MM.1S (cell line): Measurements from ENCODE around the gene ADAM19.
A peak's percentile ranks its signal among the peaks of the same experiment; 100 is the strongest.

ENCODE experiments used
- DNase-seq: peaks from one replicate; pipeline ENCODE4 v3.0.0-alpha.2; 2015
- H2AFZ ChIP-seq: fragments of 300-600 bp; sonication (generic); 2 replicates; pipeline ENCODE4 v1.6.0; 2016; ENCODE audit warnings: antibody characterized with exemption, low read length
- H3F3A ChIP-seq: fragments of 300-600 bp; sonication (generic); 2 replicates; pipeline ENCODE4 v1.6.1; 2016; ENCODE audit warnings: mild to moderate bottlenecking, antibody characterized with exemption, low read length, moderate library complexity, mixed read lengths; ENCODE audit not compliant: insufficient read depth
- H3K27ac ChIP-seq: fragments of 300-600 bp; sonication (generic); 2 replicates; pipeline ENCODE4 v1.5.1; 2016; ENCODE audit warnings: mild to moderate bottlenecking, low read length
- H3K27me3 ChIP-seq: fragments of 300-600 bp; sonication (generic); replicated peaks from 2 replicates; pipeline ENCODE4 v1.6.0; 2016; ENCODE audit warnings: low read length; ENCODE audit not compliant: insufficient read depth
- H3K36me3 ChIP-seq: fragments of 300-600 bp; sonication (generic); replicated peaks from 2 replicates; pipeline ENCODE4 v1.6.1; 2016; ENCODE audit warnings: mild to moderate bottlenecking, low read length, mixed read lengths; ENCODE audit not compliant: insufficient read depth
- H3K4me1 ChIP-seq: fragments of 300-600 bp; sonication (generic); 2 replicates; pipeline ENCODE4 v1.6.1; 2016; ENCODE audit warnings: low read length, mixed read lengths
- H3K4me2 ChIP-seq: fragments of 300-600 bp; sonication (generic); 2 replicates; pipeline ENCODE4 v1.6.0; 2016; ENCODE audit warnings: low read depth, low read length
- H3K4me3 ChIP-seq: fragments of 300-600 bp; sonication (generic); 2 replicates; pipeline ENCODE4 v1.5.1; 2016; ENCODE audit warnings: low read length, mixed read lengths
- H3K79me2 ChIP-seq: fragments of 300-600 bp; sonication (generic); 2 replicates; pipeline ENCODE4 v1.6.1; 2016; ENCODE audit warnings: mixed run types, low read length, mixed read lengths
- H3K9ac ChIP-seq: fragments of 300-600 bp; sonication (generic); 2 replicates; pipeline ENCODE4 v1.6.1; 2016; ENCODE audit warnings: low read length, mixed read lengths
- H3K9me2 ChIP-seq: fragments of 300-600 bp; sonication (generic); replicated peaks from 2 replicates; pipeline ENCODE4 v1.6.1; 2016; ENCODE audit warnings: mild to moderate bottlenecking, low read length, mixed read lengths; ENCODE audit not compliant: insufficient read depth
- H3K9me3 ChIP-seq: fragments of 300-600 bp; sonication (generic); replicated peaks from 2 replicates; pipeline ENCODE4 v1.6.1; 2016; ENCODE audit warnings: mild to moderate bottlenecking, low read length, mixed read lengths; ENCODE audit not compliant: insufficient read depth
- H4K20me1 ChIP-seq: fragments of 300-600 bp; sonication (generic); 2 replicates; pipeline ENCODE4 v1.6.1; 2016; ENCODE audit warnings: mild to moderate bottlenecking, low read length, moderate library complexity, mixed read lengths; ENCODE audit not compliant: insufficient read depth
- CTCF ChIP-seq: fragments of 300-600 bp; sonication (generic); IDR thresholded peaks from 2 replicates; pipeline ENCODE4 v1.5.1; 2016; ENCODE audit warnings: antibody characterized with exemption, low read length, mixed read lengths
- EZH2 ChIP-seq: fragments of 300-600 bp; sonication (generic); optimal IDR thresholded peaks from 2 replicates; pipeline ENCODE3; 2017; ENCODE audit warnings: low read depth, mild to moderate bottlenecking, antibody characterized with exemption, low read length, mixed read lengths
- EZH2phosphoT487 ChIP-seq: fragments of 300-600 bp; sonication (generic); IDR thresholded peaks from 2 replicates; pipeline ENCODE4 v1.6.1; 2018; ENCODE audit warnings: antibody characterized with exemption, low read length

The ADAM19 gene, protein sequence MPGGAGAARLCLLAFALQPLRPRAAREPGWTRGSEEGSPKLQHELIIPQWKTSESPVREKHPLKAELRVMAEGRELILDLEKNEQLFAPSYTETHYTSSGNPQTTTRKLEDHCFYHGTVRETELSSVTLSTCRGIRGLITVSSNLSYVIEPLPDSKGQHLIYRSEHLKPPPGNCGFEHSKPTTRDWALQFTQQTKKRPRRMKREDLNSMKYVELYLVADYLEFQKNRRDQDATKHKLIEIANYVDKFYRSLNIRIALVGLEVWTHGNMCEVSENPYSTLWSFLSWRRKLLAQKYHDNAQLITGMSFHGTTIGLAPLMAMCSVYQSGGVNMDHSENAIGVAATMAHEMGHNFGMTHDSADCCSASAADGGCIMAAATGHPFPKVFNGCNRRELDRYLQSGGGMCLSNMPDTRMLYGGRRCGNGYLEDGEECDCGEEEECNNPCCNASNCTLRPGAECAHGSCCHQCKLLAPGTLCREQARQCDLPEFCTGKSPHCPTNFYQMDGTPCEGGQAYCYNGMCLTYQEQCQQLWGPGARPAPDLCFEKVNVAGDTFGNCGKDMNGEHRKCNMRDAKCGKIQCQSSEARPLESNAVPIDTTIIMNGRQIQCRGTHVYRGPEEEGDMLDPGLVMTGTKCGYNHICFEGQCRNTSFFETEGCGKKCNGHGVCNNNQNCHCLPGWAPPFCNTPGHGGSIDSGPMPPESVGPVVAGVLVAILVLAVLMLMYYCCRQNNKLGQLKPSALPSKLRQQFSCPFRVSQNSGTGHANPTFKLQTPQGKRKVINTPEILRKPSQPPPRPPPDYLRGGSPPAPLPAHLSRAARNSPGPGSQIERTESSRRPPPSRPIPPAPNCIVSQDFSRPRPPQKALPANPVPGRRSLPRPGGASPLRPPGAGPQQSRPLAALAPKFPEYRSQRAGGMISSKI

GRCh38 chr5:157575381-157576020, at the start of gene ADAM19:
ADAM19 (minus strand) TSS chr5:157575775; CDS start chr5:157575696, 79 bp downstream.
- Histone ChIP-seq H3K9ac (no peak within 1 kb of the TSS; the same call in 1 of the 2 replicates), H4K20me1 (no peaks in the 10 kb centered on the region), H3K79me2 (no peaks in the 10 kb centered on the region), H3K4me1 (peaks cover 24% of the 10 kb centered on the region), H3K36me3 (no peaks in the 10 kb centered on the region), H2AFZ (peak within 1 kb of the TSS; percentile 82), H3K9me2 (no peaks in the 10 kb centered on the region), H3K27me3 (peaks cover 10% of the 10 kb centered on the region), H3F3A (0 out of 2 replicates have a peak, but pooled peaks cover 9% of the 10 kb centered on the region), H3K9me3 (no peaks in the 10 kb centered on the region), H3K4me3 (peak within 1 kb of the TSS; percentile 58), H3K27ac (no peak within 1 kb of the TSS), H3K4me2 (peak within 1 kb of the TSS; percentile 99)
- TF ChIP-seq EZH2 (no peak), CTCF (no peak), EZH2phosphoT487 (no peak)
- no peak for DNase-seq

DNA sequence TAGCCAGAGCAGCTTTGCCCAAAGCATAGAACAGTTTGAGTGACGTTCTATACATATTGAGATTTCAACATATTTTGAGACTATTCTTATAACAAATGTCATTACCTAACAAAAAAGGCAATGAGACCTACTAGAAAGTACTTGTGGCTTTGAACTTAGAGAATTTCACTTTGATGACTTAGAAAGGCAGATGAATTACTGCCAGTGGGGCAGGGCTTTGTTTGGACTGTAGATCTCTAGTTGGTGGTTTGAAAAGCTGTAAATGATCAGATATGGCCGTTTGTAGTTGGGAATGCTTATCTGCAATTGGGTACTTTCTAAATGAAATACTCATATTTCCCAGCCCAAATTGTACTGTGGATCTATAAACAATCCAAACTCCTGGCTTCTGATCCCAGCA, 48.6 kb upstream of the ADAM19 start:
- Histone ChIP-seq H3K27me3 (no peaks in the 10 kb centered on the region), H3K9me2 (no peaks in the 10 kb centered on the region), H3K9me3 (no peaks in the 10 kb centered on the region)

GRCh38 chr5:157620776-157621175, 45.2 kb upstream of the ADAM19 start:
- no peaks in the 10 kb centered on the region for H3K9me2 ChIP-seq

More for the DNA sequence above, 48.6 kb upstream of the ADAM19 start:
- H3F3A ChIP-seq: no peaks in the 10 kb centered on the region
- no peak overlapping the region for H3K9ac ChIP-seq
- no peaks in the 10 kb centered on the region for H4K20me1 ChIP-seq
- H2AFZ ChIP-seq: no peak overlapping the region
- H3K36me3 ChIP-seq: no peaks in the 10 kb centered on the region
- no peak for TF ChIP-seq EZH2phosphoT487
- TF ChIP-seq EZH2: no peak
- TF ChIP-seq CTCF: no peak
- DNase-seq: no peak
- H3K27ac ChIP-seq: no peak overlapping the region
- H3K4me2 ChIP-seq: no peak overlapping the region
- no peaks in the 10 kb centered on the region for H3K4me1 ChIP-seq
- no peak overlapping the region for H3K4me3 ChIP-seq
- H3K79me2 ChIP-seq: no peaks in the 10 kb centered on the region

More at GRCh38 chr5:157620776-157621175, 45.2 kb upstream of the ADAM19 start:
- H3K4me1 ChIP-seq: no peaks in the 10 kb centered on the region
- H4K20me1 ChIP-seq: no peaks in the 10 kb centered on the region
- no peak overlapping the region for H3K4me2 ChIP-seq
- no peaks in the 10 kb centered on the region for H3K79me2 ChIP-seq
- DNase-seq: no peak
- H2AFZ ChIP-seq: no peak overlapping the region
- no peaks in the 10 kb centered on the region for H3K27me3 ChIP-seq
- no peaks in the 10 kb centered on the region for H3K9me3 ChIP-seq
- H3K9ac ChIP-seq: no peak overlapping the region
- TF ChIP-seq EZH2 (no peak), EZH2phosphoT487 (no peak), CTCF (no peak)
- H3F3A ChIP-seq: no peaks in the 10 kb centered on the region
- no peak overlapping the region for H3K27ac ChIP-seq
- H3K4me3 ChIP-seq: no peak overlapping the region
- H3K36me3 ChIP-seq: no peaks in the 10 kb centered on the region
